GM10266 (cell line): ENCODE data around the gene UGT1A9.

Source experiments
- DNase-seq: peaks from one replicate; pipeline ENCODE4 v3.0.0; 2012; ENCODE audit errors: extremely low spot score
- CTCF ChIP-seq: IDR thresholded peaks from 2 replicates; pipeline ENCODE4 v1.5.1; 2012; ENCODE audit warnings: mild to moderate bottlenecking, low read depth; ENCODE audit not compliant: control insufficient read depth, insufficient read depth; ENCODE audit errors: missing control alignments

UGT1A9 gene

GRCh38 chr2:233764264-233764663 is 92.6 kb downstream of the UGT1A9 start:
- no peak for DNase-seq
- TF ChIP-seq CTCF = no peak

GRCh38 chr2:233764761-233765160 is 93.1 kb downstream of the UGT1A9 start:
- DNase-seq = no peak
- no peak for TF ChIP-seq CTCF

- TF ChIP-seq CTCF = no peak
- no peak for DNase-seq
Observed at GRCh38 chr2:233766416-233766815, 94.7 kb downstream of the UGT1A9 start.

GRCh38 chr2:233768076-233768475 is 96.4 kb downstream of the UGT1A9 start:
- no peak for DNase-seq
- TF ChIP-seq CTCF = no peak

GRCh38 chr2:233769260-233769659 is 97.6 kb downstream of the UGT1A9 start:
- TF ChIP-seq CTCF = no peak
- no peak for DNase-seq

GRCh38 chr2:233772153-233772552 is 100.5 kb downstream of the UGT1A9 start:
- DNase-seq = no peak
- TF ChIP-seq CTCF = no peak

GRCh38 chr2:233772583-233772982 is 100.9 kb downstream of the UGT1A9 start:
- no peak for TF ChIP-seq CTCF
- no peak for DNase-seq

- TF ChIP-seq CTCF = no peak
Observed at GRCh38 chr2:233773854-233774253, 102.2 kb downstream of the UGT1A9 start.

More at GRCh38 chr2:233773854-233774253, 102.2 kb downstream of the UGT1A9 start:
- no peak for DNase-seq
